Activated naive CD4-positive, alpha-beta T cell (primary cell): ENCODE data around the gene LTBP2.

Experiments
- DNase-seq, 4 experiments: peaks; one replicate each; lab custom pipeline; 2025; lab: John Stamatoyannopoulos, UW

LTBP2 gene

GRCh38 chr14:74591394-74591793, 20.6 kb downstream of the LTBP2 start:
- DNase-seq: no peak

GRCh38 chr14:74589291-74589879, 22.7 kb downstream of the LTBP2 start:
- no peak for DNase-seq

- DNase-seq: no peak
These were observed 24.7 kb downstream of the LTBP2 start for GRCh38 chr14:74587363-74587707.

GRCh38 chr14:74586681-74587362, 25.2 kb downstream of the LTBP2 start:
- no peak for DNase-seq

DNA sequence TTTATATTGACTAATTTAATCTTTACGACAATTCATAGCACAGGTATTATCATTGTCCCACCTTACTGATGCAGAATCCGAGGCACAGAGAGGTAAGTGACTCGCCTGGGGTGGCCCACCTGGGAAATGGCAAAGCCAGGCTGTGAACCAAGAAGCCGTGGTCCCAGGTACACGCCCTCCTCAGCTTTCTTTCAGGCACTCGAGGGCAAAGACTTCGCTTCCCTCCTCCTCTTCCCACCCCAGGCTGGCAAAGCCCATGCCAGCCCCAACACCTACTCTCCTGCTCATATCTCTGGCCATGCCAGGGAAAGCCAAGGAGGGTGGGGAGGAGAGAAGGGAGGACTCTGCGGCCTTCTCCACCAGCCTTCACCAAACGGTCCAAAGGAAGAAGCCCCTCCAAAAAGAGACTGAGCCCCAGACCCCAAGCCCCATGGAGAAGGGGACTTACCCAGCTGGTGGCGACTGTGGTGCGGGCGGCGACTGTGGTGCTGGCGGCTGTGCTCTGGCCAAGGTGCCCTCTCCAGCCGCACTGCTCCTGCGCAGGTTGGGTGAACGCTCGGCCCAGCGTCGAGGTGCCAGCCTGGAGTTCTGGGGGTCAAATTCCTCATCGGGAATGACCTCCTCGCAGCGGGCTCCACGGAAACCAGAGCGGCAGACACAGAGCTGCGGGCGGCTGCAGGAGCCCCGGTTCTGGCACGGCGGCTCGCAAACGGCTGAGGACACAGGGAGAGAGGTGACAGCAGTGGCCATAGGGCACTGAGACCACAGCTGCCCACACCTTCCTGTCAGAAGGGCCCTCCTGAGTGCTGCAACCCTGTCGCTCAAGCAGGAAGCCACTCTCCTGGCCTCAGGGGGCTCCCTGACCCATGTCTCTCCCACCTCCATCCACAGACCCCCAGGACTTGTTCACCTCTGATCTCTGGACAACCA, 26.4 kb downstream of the LTBP2 start:
- no peak for DNase-seq

- no peak for DNase-seq
These were observed 27.1 kb downstream of the LTBP2 start for GRCh38 chr14:74584951-74585350.

- no peak for DNase-seq
These were observed 28.2 kb downstream of the LTBP2 start for GRCh38 chr14:74583689-74584434.

GRCh38 chr14:74582910-74583581, 29.0 kb downstream of the LTBP2 start:
- DNase-seq: no peak

- DNase-seq: no peak
These were observed 31.8 kb downstream of the LTBP2 start for GRCh38 chr14:74580275-74580672.

- no peak for DNase-seq
These were observed 32.4 kb downstream of the LTBP2 start for GRCh38 chr14:74579447-74580274.

DNA sequence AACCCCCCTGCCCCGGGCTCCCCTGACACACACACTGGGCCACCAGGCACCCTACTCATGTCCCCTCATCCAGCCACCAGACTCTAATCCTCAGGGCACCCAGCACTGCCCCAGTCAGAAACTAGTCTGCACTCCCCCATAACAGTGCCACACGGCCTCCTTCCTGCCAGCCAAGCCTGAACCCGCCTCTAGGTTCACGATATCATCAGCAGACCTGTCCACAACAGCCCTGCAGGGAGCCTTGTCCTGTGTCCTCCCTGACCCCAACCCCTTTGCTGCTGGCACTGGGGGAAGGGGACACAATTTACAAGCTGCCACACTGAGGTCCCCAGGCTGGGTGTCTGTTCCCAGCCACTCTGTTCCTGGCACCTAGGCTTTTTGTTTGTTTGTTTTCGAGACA, 33.6 kb downstream of the LTBP2 start:
- DNase-seq: no peak

DNA sequence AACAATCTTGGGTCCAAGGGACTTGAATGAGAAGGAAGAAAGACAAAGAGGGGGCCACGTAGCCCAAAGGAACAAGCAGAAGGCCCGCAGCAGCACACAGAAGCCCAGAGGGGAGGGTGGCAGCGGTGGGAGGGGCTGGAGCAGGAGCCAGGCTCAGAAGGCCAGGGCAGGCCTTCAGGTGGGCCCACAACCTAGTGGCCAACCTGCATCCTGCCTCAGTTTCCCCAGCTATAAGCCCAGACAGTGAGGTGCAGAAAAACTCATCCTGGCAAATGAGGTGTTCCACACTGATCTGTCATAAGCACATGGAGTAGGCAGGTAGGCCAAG, 34.1 kb downstream of the LTBP2 start:
- no peak for DNase-seq

DNA sequence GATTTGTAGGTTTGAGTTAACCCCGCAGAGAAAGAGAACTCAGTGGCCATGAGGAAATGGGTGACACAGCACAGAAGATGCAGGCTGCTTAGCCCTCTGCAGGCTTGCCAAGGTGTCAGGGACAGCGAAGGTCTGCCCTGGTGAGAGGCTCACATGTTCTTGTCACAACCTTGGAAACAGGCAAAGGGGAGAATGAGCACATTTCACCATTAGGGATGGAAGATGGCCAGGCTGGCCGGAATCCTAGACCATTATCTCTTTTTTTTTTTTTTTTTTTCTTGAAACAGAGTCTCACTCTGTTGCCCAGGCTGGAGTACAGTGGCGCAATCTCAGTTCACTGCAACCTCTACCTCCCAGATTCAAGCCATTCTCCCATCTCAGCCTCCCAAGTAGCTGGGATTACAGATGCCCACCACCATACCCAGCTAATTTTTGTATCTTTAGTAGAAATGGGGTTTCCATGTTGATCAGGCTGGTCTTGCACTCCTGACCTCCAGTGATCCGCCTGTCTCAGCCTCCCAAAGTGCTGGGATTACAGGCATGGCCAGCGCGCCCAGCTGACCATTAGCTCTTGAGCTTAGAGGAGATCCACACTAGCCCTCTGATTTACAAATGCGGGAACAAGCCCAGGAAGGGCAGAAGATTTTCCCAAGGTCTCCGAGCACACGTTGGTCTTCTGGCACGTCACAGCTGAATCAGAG, 34.6 kb downstream of the LTBP2 start:
- DNase-seq: no peak

GRCh38 chr14:74575936-74576335, 36.1 kb downstream of the LTBP2 start:
- DNase-seq: no peak

- no peak for DNase-seq
These were observed 36.5 kb downstream of the LTBP2 start for GRCh38 chr14:74575507-74575906.

DNA sequence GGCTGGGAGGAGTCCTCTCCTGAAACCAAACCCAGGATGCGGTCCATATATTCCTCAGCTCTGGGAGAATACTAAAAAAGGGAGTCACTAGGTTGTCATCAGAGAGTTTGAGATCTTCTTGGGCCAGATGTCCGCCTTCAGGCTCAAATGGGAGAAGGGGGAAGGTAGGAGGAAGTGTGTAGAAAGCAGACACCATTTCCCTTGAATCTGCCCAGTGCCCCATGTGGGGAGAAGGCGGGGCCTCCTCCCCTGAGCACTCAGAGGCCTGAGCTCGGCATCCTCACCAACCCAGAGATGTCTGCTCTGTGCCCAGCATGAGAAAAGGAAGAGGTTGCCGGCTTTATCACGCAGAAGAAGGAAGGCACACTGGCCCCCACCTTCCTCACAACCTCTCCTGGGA, 37.3 kb downstream of the LTBP2 start:
- DNase-seq: no peak

- DNase-seq: no peak
These were observed 38.0 kb downstream of the LTBP2 start for GRCh38 chr14:74574090-74574433.

GRCh38 chr14:74573421-74574089, 38.5 kb downstream of the LTBP2 start:
- no peak for DNase-seq

GRCh38 chr14:74572726-74573301, 39.2 kb downstream of the LTBP2 start:
- no peak for DNase-seq
